NT2/D1 (cell line): ENCODE measurements around the gene ADSS1.

Experiments used
- DNase-seq: peaks from one replicate; pipeline ENCODE4 v3.0.0-alpha.2; 2011; ENCODE audit warnings: low read depth, low spot score
- H3K27me3 ChIP-seq: 2 replicates; pipeline ENCODE4 v1.6.0; 2011; ENCODE audit warnings: mild to moderate bottlenecking; ENCODE audit not compliant: insufficient read length, insufficient read depth
- H3K36me3 ChIP-seq: 2 replicates; pipeline ENCODE4 v1.6.1; 2011; ENCODE audit warnings: mild to moderate bottlenecking, low read length, mixed read lengths; ENCODE audit not compliant: insufficient read depth, insufficient read length
- H3K4me1 ChIP-seq: 2 replicates; pipeline ENCODE4 v1.5.1; 2011; ENCODE audit not compliant: insufficient read depth, insufficient read length
- H3K4me3 ChIP-seq: 2 replicates; pipeline ENCODE4 v1.5.1; 2011; ENCODE audit warnings: low read depth; ENCODE audit not compliant: insufficient read length
- H3K9ac ChIP-seq: 2 replicates; pipeline ENCODE4 v1.6.0; 2011; ENCODE audit warnings: low read depth; ENCODE audit not compliant: insufficient read length
- H3K9me3 ChIP-seq: 2 replicates; pipeline ENCODE4 v1.5.1; 2011; ENCODE audit warnings: mild to moderate bottlenecking, low read length; ENCODE audit not compliant: insufficient read depth
- SUZ12 ChIP-seq: IDR thresholded peaks from 2 replicates; pipeline ENCODE4 v1.6.1; 2011; ENCODE audit not compliant: insufficient read length, insufficient read depth; ENCODE audit errors: extremely low read depth
- YY1 ChIP-seq: IDR thresholded peaks from 2 replicates; pipeline ENCODE4 v1.6.1; 2011; ENCODE audit not compliant: insufficient read length, insufficient read depth
- ZNF274 ChIP-seq: IDR thresholded peaks from 2 replicates; pipeline ENCODE4 v1.6.1; 2011; ENCODE audit warnings: mild to moderate bottlenecking, low read depth, low read length

ADSS1 gene

GRCh38 chr14:104752735-104753527, 28.9 kb downstream of the ADSS1 start, which contains the start of gene SIVA1:
Gene SIVA1, plus strand, starts transcription at chr14:104753147. Its CDS starts 55 bp downstream, at chr14:104753202.
- Histone ChIP-seq H3K27me3 (no peaks in the 10 kb centered on the region), H3K36me3 (peaks cover 41% of the 10 kb centered on the region), H3K9ac (peak within 1 kb of the TSS; percentile 99), H3K4me1 (peaks cover 21% of the 10 kb centered on the region), H3K9me3 (peaks cover 27% of the 10 kb centered on the region; the same call in 1 of the 2 replicates), H3K4me3 (peak within 1 kb of the TSS; percentile 91)
- DNase-seq = peak; percentile 97
- TF ChIP-seq SUZ12 (no peak), ZNF274 (no peak), YY1 (no peak)

GRCh38 chr14:104753528-104754212, 29.6 kb downstream of the ADSS1 start:
- Histone ChIP-seq H3K9me3 (peaks cover 27% of the 10 kb centered on the region; the same call in 1 of the 2 replicates), H3K4me1 (peaks cover 18% of the 10 kb centered on the region), H3K27me3 (no peaks in the 10 kb centered on the region), H3K36me3 (peaks cover 47% of the 10 kb centered on the region), H3K4me3 (peak overlapping the region; percentile 91), H3K9ac (peak overlapping the region; percentile 99)
- TF ChIP-seq ZNF274 = no peak
- no peak for TF ChIP-seq YY1
- no peak for TF ChIP-seq SUZ12
- DNase-seq = no peak

- peaks cover 53% of the 10 kb centered on the region for H3K36me3 ChIP-seq
- peak overlapping the region; percentile 91 for H3K4me3 ChIP-seq
- H3K27me3 ChIP-seq = no peaks in the 10 kb centered on the region
- no peak for DNase-seq
- H3K4me1 ChIP-seq = peaks cover 13% of the 10 kb centered on the region
- peaks cover 27% of the 10 kb centered on the region; the same call in 1 of the 2 replicates for H3K9me3 ChIP-seq
- peak overlapping the region; percentile 99 for H3K9ac ChIP-seq
- TF ChIP-seq SUZ12 = no peak
- TF ChIP-seq YY1 = no peak
- TF ChIP-seq ZNF274 = no peak
These were observed 30.3 kb downstream of the ADSS1 start for GRCh38 chr14:104754213-104754851.

- Histone ChIP-seq H3K9me3 (peaks cover 15% of the 10 kb centered on the region; the same call in 1 of the 2 replicates), H3K9ac (no peak overlapping the region), H3K4me1 (peaks cover 13% of the 10 kb centered on the region), H3K27me3 (no peaks in the 10 kb centered on the region), H3K36me3 (peaks cover 66% of the 10 kb centered on the region), H3K4me3 (no peak overlapping the region)
- TF ChIP-seq YY1 (no peak), SUZ12 (no peak), ZNF274 (no peak)
- DNase-seq = no peak
These were observed 31.6 kb downstream of the ADSS1 start for GRCh38 chr14:104755621-104756020.

- DNase-seq = no peak
- Histone ChIP-seq H3K36me3 (peaks cover 74% of the 10 kb centered on the region), H3K9me3 (peaks cover 5% of the 10 kb centered on the region; the same call in 1 of the 2 replicates), H3K9ac (no peak overlapping the region), H3K4me1 (peaks cover 16% of the 10 kb centered on the region), H3K27me3 (no peaks in the 10 kb centered on the region), H3K4me3 (no peak overlapping the region)
- TF ChIP-seq ZNF274 (no peak), YY1 (no peak), SUZ12 (no peak)
These were observed 32.6 kb downstream of the ADSS1 start for GRCh38 chr14:104756477-104757237.

- Histone ChIP-seq H3K27me3 (no peaks in the 10 kb centered on the region), H3K4me1 (peaks cover 16% of the 10 kb centered on the region), H3K9ac (no peak overlapping the region), H3K9me3 (no peaks in the 10 kb centered on the region), H3K36me3 (peaks cover 76% of the 10 kb centered on the region), H3K4me3 (no peak overlapping the region)
- DNase-seq = no peak
- TF ChIP-seq SUZ12 = no peak
- no peak for TF ChIP-seq YY1
- no peak for TF ChIP-seq ZNF274
These were observed 33.2 kb downstream of the ADSS1 start for GRCh38 chr14:104757238-104757585.
